H1 (cell line): ENCODE measurements around the gene BIVM. TPM values are rescaled to one million over a fixed set of nuclear protein-coding genes. Genes with fewer than 3 reads are reported as not detected.

Experiments
- CTCF ChIA-PET: fragments of 300-600 bp; sonication (Branson Sonifier 250); formaldehyde crosslinking; loops from one replicate; lab custom pipeline; 2021; ENCODE audit not compliant: partially characterized antibody; lab: Charles Lee
- POLR2A ChIA-PET: fragments of 300-600 bp; sonication (Branson Sonifier 250); formaldehyde crosslinking; loops from one replicate; lab custom pipeline; 2021; ENCODE audit warnings: inconsistent platforms; ENCODE audit not compliant: partially characterized antibody; lab: Charles Lee
- DNase-seq, 2 experiments: peaks; one replicate each; pipeline versions ENCODE4 v3.0.0 to v3.0.0-alpha.2; 2010 to 2022; ENCODE audit warnings: low spot score in 2 of 2, low read depth in 1 of 2, mixed read lengths in 1 of 2
- FAIRE-seq: peaks from 2 replicates; lab custom pipeline; 2011; peaks lifted over from hg19 to GRCh38; lab: Jason Lieb, UNC
- H2AFZ ChIP-seq: 2 replicates; pipeline ENCODE4 v1.8.1; 2012; ENCODE audit warnings: low read length, inconsistent platforms
- H2AK5ac ChIP-seq: 2 replicates; pipeline ENCODE4 v1.6.1; 2013; ENCODE audit warnings: low read depth, low read length
- H2BK120ac ChIP-seq: replicated peaks from 2 replicates; pipeline ENCODE3; 2013; ENCODE audit warnings: low read depth, low read length, inconsistent platforms
- H2BK12ac ChIP-seq: 2 replicates; pipeline ENCODE4 v1.6.1; 2013; ENCODE audit warnings: low read depth, low read length
- H2BK15ac ChIP-seq: 2 replicates; pipeline ENCODE4 v1.6.1; 2013; ENCODE audit warnings: low read length
- H2BK20ac ChIP-seq: 2 replicates; pipeline ENCODE4 v1.6.1; 2013; ENCODE audit warnings: low read length
- H2BK5ac ChIP-seq: 2 replicates; pipeline ENCODE4 v1.6.1; 2013; ENCODE audit warnings: low read depth, low read length
- H3K14ac ChIP-seq: 2 replicates; pipeline ENCODE4 v1.6.1; 2013; ENCODE audit warnings: inconsistent platforms; ENCODE audit not compliant: insufficient read length
- H3K18ac ChIP-seq: 2 replicates; pipeline ENCODE4 v1.6.1; 2013; ENCODE audit warnings: low read length; ENCODE audit errors: extremely low read depth
- H3K23ac ChIP-seq: 2 replicates; pipeline ENCODE4 v1.6.1; 2013; ENCODE audit warnings: inconsistent platforms; ENCODE audit not compliant: insufficient read length
- H3K23me2 ChIP-seq: 2 replicates; pipeline ENCODE4 v1.6.1; 2013; ENCODE audit warnings: low read depth, low read length
- H3K27ac ChIP-seq: 2 replicates; pipeline ENCODE4 v1.6.1; 2011; ENCODE audit warnings: low read depth, low read length, inconsistent platforms
- H3K27me3 ChIP-seq, 4 experiments: replicated peaks in 1 of 4; 1 replicate in 1 of 4; 2 replicates in 3 of 4; pipeline versions ENCODE4 v1.6.1 to v1.8.1; 2011 to 2013; ENCODE audit warnings: low read length in 3 of 4, mild to moderate bottlenecking in 3 of 4, inconsistent platforms in 2 of 4, mixed read lengths in 2 of 4, moderate library complexity in 1 of 4; ENCODE audit not compliant: control insufficient read depth in 3 of 4, insufficient read depth in 3 of 4; ENCODE audit errors: extremely low read depth in 1 of 4
- H3K36me3 ChIP-seq, 4 experiments: 2 replicates each; pipeline versions ENCODE4 v1.6.1 to v1.8.1; 2011 to 2013; ENCODE audit warnings: mild to moderate bottlenecking in 4 of 4, low read length in 3 of 4, moderate library complexity in 2 of 4, control low read depth in 1 of 4, inconsistent platforms in 1 of 4; ENCODE audit not compliant: insufficient read depth in 4 of 4, control insufficient read depth in 2 of 4
- H3K4ac ChIP-seq: replicated peaks from 2 replicates; pipeline ENCODE3; 2013; ENCODE audit warnings: low read length, low read depth, mixed read lengths, inconsistent platforms; ENCODE audit not compliant: insufficient read length
- H3K4me1 ChIP-seq, 4 experiments: replicated peaks in 1 of 4; 1 replicate in 1 of 4; 2 replicates in 3 of 4; pipeline versions ENCODE4 v1.6.1 to v1.8.1; 2011 to 2013; ENCODE audit warnings: low read length in 3 of 4, inconsistent platforms in 2 of 4, mixed read lengths in 1 of 4; ENCODE audit not compliant: insufficient read depth in 4 of 4, control insufficient read depth in 3 of 4
- H3K4me2 ChIP-seq, 2 experiments: 2 replicates each; pipeline versions ENCODE4 v1.6.1 to v1.8.1; 2011 to 2013; ENCODE audit warnings: low read depth in 2 of 2, low read length in 2 of 2, control low read depth in 1 of 2, inconsistent platforms in 1 of 2, mild to moderate bottlenecking in 1 of 2; ENCODE audit not compliant: insufficient read depth in 1 of 2
- H3K4me3 ChIP-seq, 4 experiments: fragments of 200-600, 300-600 bp in 1 of 4; sonication (generic), shearing (Covaris generic), sonication (Bioruptor Twin) in 1 of 4; 2 replicates each; pipeline versions ENCODE4 v1.5.1 to v1.8.1; 2011 to 2016; ENCODE audit warnings: low read length in 4 of 4, low read depth in 3 of 4, control low read depth in 2 of 4, inconsistent platforms in 2 of 4, mild to moderate bottlenecking in 2 of 4, mixed read lengths in 1 of 4, moderate library complexity in 1 of 4; ENCODE audit not compliant: insufficient read depth in 2 of 4; ENCODE audit errors: extremely low read depth in 1 of 4
- H3K56ac ChIP-seq: replicated peaks from 2 replicates; pipeline ENCODE3; 2013; ENCODE audit warnings: low read depth, mild to moderate bottlenecking, mixed read lengths, low read length, inconsistent platforms; ENCODE audit not compliant: insufficient read length
- H3K79me1 ChIP-seq: 2 replicates; pipeline ENCODE4 v1.6.1; 2013; ENCODE audit warnings: low read depth, low read length, control low read depth
- H3K79me2 ChIP-seq, 2 experiments: 2 replicates each; pipeline versions ENCODE4 v1.6.1 to v1.8.1; 2012 to 2013; ENCODE audit warnings: low read length in 2 of 2, mild to moderate bottlenecking in 2 of 2, inconsistent platforms in 1 of 2; ENCODE audit not compliant: insufficient read depth in 2 of 2, control insufficient read depth in 1 of 2
- H3K9ac ChIP-seq, 4 experiments: replicated peaks in 1 of 4; 1 replicate in 1 of 4; 2 replicates in 3 of 4; pipeline versions ENCODE4 v1.6.1 to v1.8.1; 2011 to 2013; ENCODE audit warnings: low read depth in 3 of 4, low read length in 3 of 4, control low read depth in 2 of 4, mild to moderate bottlenecking in 2 of 4, moderate library complexity in 2 of 4, inconsistent platforms in 1 of 4; ENCODE audit errors: extremely low read depth in 1 of 4
- H3K9me3 ChIP-seq, 2 experiments: 2 replicates each; pipeline versions ENCODE4 v1.6.1 to v1.8.1; 2012 to 2013; ENCODE audit warnings: mild to moderate bottlenecking in 2 of 2, moderate library complexity in 2 of 2, control low read depth in 1 of 2, inconsistent platforms in 1 of 2, low read depth in 1 of 2, low read length in 1 of 2, mixed read lengths in 1 of 2; ENCODE audit not compliant: insufficient read depth in 2 of 2
- H4K20me1 ChIP-seq, 2 experiments: replicated peaks in 1 of 2; 2 replicates each; pipeline versions ENCODE3 to v1.8.1; 2011 to 2013; ENCODE audit warnings: inconsistent platforms in 2 of 2, low read length in 2 of 2, mild to moderate bottlenecking in 1 of 2; ENCODE audit not compliant: insufficient read depth in 2 of 2, control insufficient read depth in 1 of 2
- H4K5ac ChIP-seq: 2 replicates; pipeline ENCODE4 v1.6.1; 2013; ENCODE audit warnings: low read length, low read depth, mixed read lengths, inconsistent platforms; ENCODE audit not compliant: insufficient read length
- H4K8ac ChIP-seq: 2 replicates; pipeline ENCODE4 v1.8.0; 2013; ENCODE audit warnings: mild to moderate bottlenecking, moderate library complexity, low read length, inconsistent platforms; ENCODE audit not compliant: insufficient read depth; ENCODE audit errors: extremely low read depth
- H4K91ac ChIP-seq: replicated peaks from 2 replicates; pipeline ENCODE3; 2013; ENCODE audit warnings: low read length, mixed read lengths, inconsistent platforms; ENCODE audit not compliant: insufficient read length
- ASH2L ChIP-seq: fragments of 200-600, 300-600 bp; sonication (generic); IDR thresholded peaks from one replicate; pipeline ENCODE4 v1.7.1; 2017; ENCODE audit warnings: low read length
- CBX8 ChIP-seq: fragments of 300-800, 300-1000 bp; sonication (generic); IDR thresholded peaks from 2 replicates; pipeline ENCODE4 v1.7.1; 2016; ENCODE audit warnings: low read depth, low read length, borderline replicate concordance
- GTF2F1 ChIP-seq: IDR thresholded peaks from 2 replicates; pipeline ENCODE4 v1.6.1; 2012; ENCODE audit warnings: low read depth, low read length, improper control_type of control experiment, borderline replicate concordance
- POLR2A ChIP-seq, 2 experiments: IDR thresholded peaks; 1 replicate in 1 of 2; 2 replicates in 1 of 2; pipeline ENCODE4 v1.6.1; 2011; ENCODE audit warnings: low read depth in 2 of 2, low read length in 2 of 2, mild to moderate bottlenecking in 2 of 2; ENCODE audit errors: control extremely low read depth in 1 of 2
- POU5F1 ChIP-seq: IDR thresholded peaks from 2 replicates; pipeline ENCODE4 v1.6.1; 2011; ENCODE audit warnings: low read depth, mild to moderate bottlenecking, low read length, moderate library complexity
- RFX5 ChIP-seq: IDR thresholded peaks from 2 replicates; pipeline ENCODE4 v1.6.1; 2011; ENCODE audit warnings: low read depth, low read length, improper control_type of control experiment, borderline replicate concordance
- TAF7 ChIP-seq: optimal IDR thresholded peaks from 2 replicates; pipeline ENCODE3; 2011; ENCODE audit warnings: low read depth, mild to moderate bottlenecking, inconsistent platforms, low read length, moderate library complexity, borderline replicate concordance
- TBP ChIP-seq: IDR thresholded peaks from 2 replicates; pipeline ENCODE4 v1.6.1; 2011; ENCODE audit warnings: low read depth, low read length, improper control_type of control experiment
- TEAD4 ChIP-seq: IDR thresholded peaks from 2 replicates; pipeline ENCODE4 v1.6.1; 2012; ENCODE audit warnings: low read depth, low read length, inconsistent platforms, mixed read lengths
- WGBS, 2 experiments: shearing (Covaris generic) in 1 of 2; methylation state at CpG; one replicate each; pipeline versions ENCODE4 v1.1.6 to v1.1.7; 2013 to 2015; ENCODE audit warnings: low lambda C conversion rate in 2 of 2, mixed read lengths in 2 of 2, inconsistent platforms in 1 of 2, low coverage in 1 of 2, missing lambda C conversion rate in 1 of 2; ENCODE audit not compliant: insufficient replicate concordance in 2 of 2, insufficient coverage in 1 of 2, insufficient read length in 1 of 2; ENCODE audit errors: extremely low coverage in 1 of 2, missing lambda C conversion rate in 1 of 2; 5-methylcytosine and 5-hydroxymethylcytosine counted together
- polyA plus RNA-seq, 7 experiments: library from polyadenylated mRNA; depleted of rRNA in 3 of 7; stranded (reverse) in 5 of 7; unstranded in 2 of 7; fragments of >200 nt in 5 of 7; fragments of 200-250 nt in 2 of 7; gene quantifications; 1 replicate in 5 of 7; 2 replicates in 1 of 7; 4 replicates in 1 of 7; pipeline versions ENCODE4 v1.2.1 to v1.2.3, GENCODE V29; 2011 to 2013; ENCODE audit warnings: missing spikeins in 2 of 7, mixed read lengths in 2 of 7
- total RNA-seq: library from RNA; stranded (reverse); fragmentation: NEBNext Ultra II Directional; extraction: Animal tissue kit (Norgen Biotek cat#: 25700); gene quantifications from 2 replicates; pipeline ENCODE4 v1.2.1, GENCODE V29; 2021

Gene BIVM
- total and polyA plus RNA-seq, 2 of the 8 experiments (the other 6 are each of a cell fraction or from before 2014, with no cell fraction given) = 1.8 to 5.5 TPM

- Histone ChIP-seq H2AK5ac (no peak overlapping the region), H2AFZ (no peak overlapping the region), H4K5ac (no peak overlapping the region), H3K4me3 (no peak overlapping the region), H3K27ac (no peak overlapping the region), H2BK15ac (no peak overlapping the region), H2BK120ac (no peak overlapping the region), H4K8ac (no peak overlapping the region), H3K4ac (no peak overlapping the region), H2BK12ac (no peak overlapping the region), H2BK5ac (no peak overlapping the region), H3K23me2 (peaks cover 2% of the 10 kb centered on the region; the same call in 1 of the 2 replicates)
- no peak for DNase-seq
- ChIA-PET POLR2A (no interaction called here), CTCF (no interaction called here)
- 93% methylated on average over 5 of the region's 5 CpGs; no CpG with 5 or more reads in 1 of the 2 experiments for WGBS, 2 experiments
- TF ChIP-seq TBP (no peak), POLR2A (IDR thresholded peaks at IDR 0.05; ENCODE audit: control extremely low read depth in 1 of 2, low read depth in 2 of 2, low read length in 2 of 2) (no peak), GTF2F1 (no peak), POU5F1 (no peak), TAF7 (no peak), ASH2L (no peak), RFX5 (no peak), TEAD4 (no peak), CBX8 (no peak)
- TF ChIP-seq, all 59 proteins: peak for 0
- no peak overlapping the region for H2BK20ac ChIP-seq
- no peak overlapping the region for H4K91ac ChIP-seq
- no peaks in the 10 kb centered on the region for H3K79me1 ChIP-seq
- no peaks in the 10 kb centered on the region for H3K27me3 ChIP-seq
- H3K9me3 ChIP-seq = no peaks in the 10 kb centered on the region
- H3K23ac ChIP-seq = no peak overlapping the region
- no peak for FAIRE-seq
- no peak overlapping the region for H3K56ac ChIP-seq
- H3K4me1 ChIP-seq = no peaks in the 10 kb centered on the region
- H3K4me2 ChIP-seq = no peak overlapping the region
- no peak overlapping the region for H3K9ac ChIP-seq
- no peaks in the 10 kb centered on the region for H3K79me2 ChIP-seq
- no peak overlapping the region for H3K14ac ChIP-seq
- no peaks in the 10 kb centered on the region for H4K20me1 ChIP-seq
- H3K36me3 ChIP-seq = no peaks in the 10 kb centered on the region
- no peak overlapping the region for H3K18ac ChIP-seq
Measured at GRCh38 chr13:102815788-102816187, 16.9 kb downstream of the BIVM start.
